ENCODE data around the gene PRR35. TPM values are rescaled to one million over a fixed set of nuclear protein-coding genes. Genes with fewer than 3 reads are reported as not detected.

PRR35 gene
- total and polyA plus RNA-seq, 2 experiments from 2014 or later, result not detected

GRCh38 chr16:519841-520687 is 40.1 kb upstream of the PRR35 start:
- no peaks in the 10 kb centered on the region for H4K20me1 ChIP-seq (ENCODE audit: insufficient read depth)
- TF ChIP-seq EZH2 (IDR thresholded peaks at IDR 0.05; ENCODE audit: insufficient read depth, poor library complexity, severe bottlenecking), result no peak
- TF ChIP-seq EZH2phosphoT487 (IDR thresholded peaks at IDR 0.05; ENCODE audit: insufficient read depth, low read depth), result no peak
- no peaks in the 10 kb centered on the region for H3K9me2 ChIP-seq (ENCODE audit: insufficient read depth)
- no peaks in the 10 kb centered on the region for H3K27me3 ChIP-seq (replicated peaks; ENCODE audit: insufficient read depth)
- peaks cover 11% of the 10 kb centered on the region for H3K4me1 ChIP-seq (ENCODE audit: insufficient read depth)
- no peak overlapping the region for H3K9ac ChIP-seq
- 90 to 95% methylated on average over 35 of the region's 35 CpGs for WGBS, 2 experiments (ENCODE audit: low coverage in 1 of 2, low lambda C conversion rate in 2 of 2, missing lambda C conversion rate in 2 of 2)
- H3K9me3 ChIP-seq (ENCODE audit: low read depth), result no peaks in the 10 kb centered on the region
- no peak overlapping the region for H3K4me2 ChIP-seq (ENCODE audit: unreplicated experiment)
- no peaks in the 10 kb centered on the region for H3K79me2 ChIP-seq (ENCODE audit: insufficient read depth)
- H3K36me3 ChIP-seq (ENCODE audit: low read depth), result no peaks in the 10 kb centered on the region
- DNase-seq, result no peak
- H2AFZ ChIP-seq, result no peak overlapping the region
- no peak overlapping the region for H3K27ac ChIP-seq
- no peak overlapping the region for H3K4me3 ChIP-seq
- in situ Hi-C loops (cut with MboI), result no loop called here
- peaks cover 8% of the 10 kb centered on the region; the same call in 1 of the 2 replicates for H3F3A ChIP-seq (ENCODE audit: insufficient read depth)

GRCh38 chr16:520847-521246 is 39.3 kb upstream of the PRR35 start:
- H3K4me3 ChIP-seq, result no peak overlapping the region
- no peaks in the 10 kb centered on the region for H3K9me3 ChIP-seq (ENCODE audit: low read depth)
- no peaks in the 10 kb centered on the region for H4K20me1 ChIP-seq (ENCODE audit: insufficient read depth)
- no peak overlapping the region for H2AFZ ChIP-seq
- no peaks in the 10 kb centered on the region for H3K79me2 ChIP-seq (ENCODE audit: insufficient read depth)
- WGBS, 2 experiments (ENCODE audit: low coverage in 1 of 2, low lambda C conversion rate in 2 of 2, missing lambda C conversion rate in 2 of 2), result 92 to 97% methylated on average over 13 of the region's 13 CpGs
- no peaks in the 10 kb centered on the region for H3K27me3 ChIP-seq (replicated peaks; ENCODE audit: insufficient read depth)
- no peak overlapping the region for H3K4me2 ChIP-seq (ENCODE audit: unreplicated experiment)
- H3K4me1 ChIP-seq (ENCODE audit: insufficient read depth), result peaks cover 18% of the 10 kb centered on the region
- H3K36me3 ChIP-seq (ENCODE audit: low read depth), result no peaks in the 10 kb centered on the region
- H3K27ac ChIP-seq, result no peak overlapping the region
- H3F3A ChIP-seq (ENCODE audit: insufficient read depth), result peaks cover 13% of the 10 kb centered on the region
- H3K9ac ChIP-seq, result no peak overlapping the region
- no peak for DNase-seq
- in situ Hi-C loops (cut with MboI), result no loop called here
- TF ChIP-seq EZH2 (IDR thresholded peaks at IDR 0.05; ENCODE audit: insufficient read depth, poor library complexity, severe bottlenecking) (no peak), EZH2phosphoT487 (IDR thresholded peaks at IDR 0.05; ENCODE audit: insufficient read depth, low read depth) (no peak)
- no peaks in the 10 kb centered on the region for H3K9me2 ChIP-seq (ENCODE audit: insufficient read depth)

GRCh38 chr16:521381-522210 is 38.6 kb upstream of the PRR35 start:
- DNase-seq, result no peak
- no peaks in the 10 kb centered on the region for H3K36me3 ChIP-seq (ENCODE audit: low read depth)
- no peaks in the 10 kb centered on the region for H3K9me2 ChIP-seq (ENCODE audit: insufficient read depth)
- H3K9me3 ChIP-seq (ENCODE audit: low read depth), result no peaks in the 10 kb centered on the region
- H3K4me2 ChIP-seq (ENCODE audit: unreplicated experiment), result no peak overlapping the region
- no peak overlapping the region for H3K4me3 ChIP-seq
- H2AFZ ChIP-seq, result no peak overlapping the region
- H3K27ac ChIP-seq, result no peak overlapping the region
- no peaks in the 10 kb centered on the region for H3K27me3 ChIP-seq (replicated peaks; ENCODE audit: insufficient read depth)
- H4K20me1 ChIP-seq (ENCODE audit: insufficient read depth), result no peaks in the 10 kb centered on the region
- H3K4me1 ChIP-seq (ENCODE audit: insufficient read depth), result peaks cover 22% of the 10 kb centered on the region
- in situ Hi-C loops (cut with MboI), result no loop called here
- H3F3A ChIP-seq (ENCODE audit: insufficient read depth), result peaks cover 18% of the 10 kb centered on the region
- H3K9ac ChIP-seq, result no peak overlapping the region
- peaks cover 7% of the 10 kb centered on the region for H3K79me2 ChIP-seq (ENCODE audit: insufficient read depth)
- 84 to 86% methylated on average over 32 to 34 of the region's 34 CpGs for WGBS, 2 experiments (ENCODE audit: low coverage in 1 of 2, low lambda C conversion rate in 2 of 2, missing lambda C conversion rate in 2 of 2)
- TF ChIP-seq EZH2phosphoT487 (IDR thresholded peaks at IDR 0.05; ENCODE audit: insufficient read depth, low read depth), result no peak
- no peak for TF ChIP-seq EZH2 (IDR thresholded peaks at IDR 0.05; ENCODE audit: insufficient read depth, poor library complexity, severe bottlenecking)

GRCh38 chr16:522320-523096 is 37.7 kb upstream of the PRR35 start:
- Histone ChIP-seq H2AFZ (no peak overlapping the region), H3K9me2 (ENCODE audit: insufficient read depth) (no peaks in the 10 kb centered on the region), H3K27me3 (replicated peaks; ENCODE audit: insufficient read depth) (no peaks in the 10 kb centered on the region), H3K9ac (no peak overlapping the region), H3K4me2 (ENCODE audit: unreplicated experiment) (no peak overlapping the region), H3K4me3 (no peak overlapping the region), H4K20me1 (ENCODE audit: insufficient read depth) (no peaks in the 10 kb centered on the region), H3K27ac (no peak overlapping the region), H3K36me3 (ENCODE audit: low read depth) (no peaks in the 10 kb centered on the region), H3F3A (ENCODE audit: insufficient read depth) (peaks cover 18% of the 10 kb centered on the region), H3K9me3 (ENCODE audit: low read depth) (no peaks in the 10 kb centered on the region), H3K4me1 (ENCODE audit: insufficient read depth) (peaks cover 22% of the 10 kb centered on the region), H3K79me2 (ENCODE audit: insufficient read depth) (peaks cover 10% of the 10 kb centered on the region)
- DNase-seq, result no peak
- in situ Hi-C loops (cut with MboI), result no loop called here
- TF ChIP-seq EZH2phosphoT487 (IDR thresholded peaks at IDR 0.05; ENCODE audit: insufficient read depth, low read depth) (no peak), EZH2 (IDR thresholded peaks at IDR 0.05; ENCODE audit: insufficient read depth, poor library complexity, severe bottlenecking) (no peak)
- 81 to 85% methylated on average over 20 to 23 of the region's 23 CpGs for WGBS, 2 experiments (ENCODE audit: low coverage in 1 of 2, low lambda C conversion rate in 2 of 2, missing lambda C conversion rate in 2 of 2)
